Thyroid gland (tissue), 4 donors: ENCODE data around the gene WDR47.

Source experiments
- POLR2A ChIP-seq, 2 donors: fragments of 450-650 bp; IDR thresholded peaks; one replicate each; pipeline ENCODE4 v1.6.1; 2017; ENCODE audit warnings: antibody characterized with exemption in 2 of 2, mild to moderate bottlenecking in 2 of 2, moderate library complexity in 1 of 2
- TF ChIP-seq, protein P1 (sequence below), 6 experiments: fragments of 200-600 bp in 3 of 6; fragments of 450-650 bp in 3 of 6; sonication (generic) in 3 of 6; IDR thresholded peaks; one replicate each; pipeline ENCODE4 v1.5.1; 2016 to 2019; ENCODE audit warnings: antibody characterized with exemption in 6 of 6, mild to moderate bottlenecking in 2 of 6, inconsistent platforms in 1 of 6, moderate library complexity in 1 of 6

DNA sequence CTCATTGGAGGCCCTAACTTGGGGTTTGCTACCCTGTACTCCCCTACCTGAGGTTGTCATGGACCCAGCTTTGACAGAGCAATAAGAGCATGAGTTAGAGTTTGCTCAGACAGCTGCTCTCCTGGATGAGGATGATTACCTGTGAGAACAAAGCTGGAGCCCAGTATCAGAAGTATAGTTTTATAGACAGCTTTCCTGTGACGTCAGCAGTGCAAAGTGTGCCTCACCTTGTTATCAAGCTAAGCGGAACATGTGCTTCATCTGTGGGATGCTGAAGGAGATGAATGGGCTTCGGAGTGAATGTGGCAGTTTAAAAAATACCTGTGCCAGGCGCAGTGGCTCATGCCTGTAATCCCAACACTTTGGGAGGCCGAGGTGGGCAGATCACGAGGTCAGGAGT lies 5.4 kb upstream of the WDR47 start:
- no peak for TF ChIP-seq POLR2A (IDR thresholded peaks at IDR 0.05)
- TF ChIP-seq, protein P1, sequence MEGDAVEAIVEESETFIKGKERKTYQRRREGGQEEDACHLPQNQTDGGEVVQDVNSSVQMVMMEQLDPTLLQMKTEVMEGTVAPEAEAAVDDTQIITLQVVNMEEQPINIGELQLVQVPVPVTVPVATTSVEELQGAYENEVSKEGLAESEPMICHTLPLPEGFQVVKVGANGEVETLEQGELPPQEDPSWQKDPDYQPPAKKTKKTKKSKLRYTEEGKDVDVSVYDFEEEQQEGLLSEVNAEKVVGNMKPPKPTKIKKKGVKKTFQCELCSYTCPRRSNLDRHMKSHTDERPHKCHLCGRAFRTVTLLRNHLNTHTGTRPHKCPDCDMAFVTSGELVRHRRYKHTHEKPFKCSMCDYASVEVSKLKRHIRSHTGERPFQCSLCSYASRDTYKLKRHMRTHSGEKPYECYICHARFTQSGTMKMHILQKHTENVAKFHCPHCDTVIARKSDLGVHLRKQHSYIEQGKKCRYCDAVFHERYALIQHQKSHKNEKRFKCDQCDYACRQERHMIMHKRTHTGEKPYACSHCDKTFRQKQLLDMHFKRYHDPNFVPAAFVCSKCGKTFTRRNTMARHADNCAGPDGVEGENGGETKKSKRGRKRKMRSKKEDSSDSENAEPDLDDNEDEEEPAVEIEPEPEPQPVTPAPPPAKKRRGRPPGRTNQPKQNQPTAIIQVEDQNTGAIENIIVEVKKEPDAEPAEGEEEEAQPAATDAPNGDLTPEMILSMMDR (IDR thresholded peaks at IDR 0.05): no peak
